Activated CD8-positive, alpha-beta memory T cell treated with anti-CD3 and anti-CD28 coated beads for 4 hours (primary cell): ENCODE measurements around the gene TYW1B.
"Not testable (repeated sequence)": the region's sequence is repeated elsewhere in the genome, so short reads cannot be mapped to it uniquely, and the experiment has no call there.

Source experiments
- DNase-seq, 2 donors: peaks; one replicate each; pipeline ENCODE4 v3.0.0-alpha.2; 2020; ENCODE audit warnings: low read depth in 2 of 2

Gene TYW1B

DNA sequence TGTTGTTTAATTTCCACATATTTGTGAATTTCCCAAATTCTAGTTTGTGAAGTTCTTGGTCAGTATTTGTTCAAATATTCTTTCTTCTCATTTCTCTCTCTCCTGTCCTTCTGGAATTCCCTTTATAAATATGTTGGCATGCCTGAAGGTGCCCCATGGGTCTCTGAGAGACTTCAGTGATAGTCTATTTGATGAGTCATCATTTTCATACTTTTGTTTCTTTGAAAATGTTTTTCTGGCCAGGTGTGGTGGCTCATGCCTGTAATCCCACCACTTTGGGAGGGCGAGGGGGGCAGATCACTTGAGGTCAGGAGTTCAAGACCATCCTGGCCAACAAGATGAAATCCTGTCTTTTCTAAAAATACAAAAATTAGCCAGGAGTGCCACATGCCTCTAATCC lies 127.5 kb downstream of the TYW1B start:
- not testable (repeated sequence) for DNase-seq

DNA sequence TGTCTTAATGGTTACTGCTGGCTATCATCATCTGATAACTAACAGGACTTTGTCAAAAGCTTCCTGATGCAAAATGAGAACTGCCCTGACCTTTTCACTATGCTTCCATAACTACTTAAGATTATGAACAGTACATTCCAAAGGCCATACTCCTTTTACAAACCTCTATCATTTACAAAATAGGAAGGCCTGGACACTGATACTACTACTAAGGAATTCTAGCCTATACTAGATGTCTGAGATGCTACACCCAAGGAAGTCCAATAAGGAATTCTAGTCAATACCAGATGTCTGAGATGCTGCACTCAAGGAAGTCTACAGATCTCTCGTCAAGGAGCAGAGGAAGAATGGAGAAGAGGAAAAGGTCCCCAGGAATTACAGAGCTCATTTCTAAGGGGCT lies 130.9 kb downstream of the TYW1B start:
- not testable (repeated sequence) for DNase-seq

DNA sequence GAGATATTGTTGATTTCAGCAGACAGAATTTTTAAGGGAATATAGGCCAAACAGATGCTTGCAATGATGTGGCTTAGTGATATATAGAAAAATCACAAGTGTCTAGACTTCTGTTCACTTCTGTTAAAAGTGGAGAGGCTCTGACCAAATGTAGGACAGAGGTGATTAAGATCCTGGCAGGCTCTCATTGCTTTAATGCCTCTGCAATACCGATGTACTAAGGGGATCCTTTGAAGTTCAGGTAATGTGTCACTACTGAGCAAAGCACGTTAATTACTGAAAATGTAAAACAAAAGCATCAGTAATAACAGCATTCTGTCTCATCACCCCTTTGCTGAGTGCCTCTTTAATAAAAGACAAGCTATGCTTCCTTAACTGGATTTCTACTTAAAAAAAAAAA lies 131.4 kb downstream of the TYW1B start:
- not testable (repeated sequence) for DNase-seq

DNA sequence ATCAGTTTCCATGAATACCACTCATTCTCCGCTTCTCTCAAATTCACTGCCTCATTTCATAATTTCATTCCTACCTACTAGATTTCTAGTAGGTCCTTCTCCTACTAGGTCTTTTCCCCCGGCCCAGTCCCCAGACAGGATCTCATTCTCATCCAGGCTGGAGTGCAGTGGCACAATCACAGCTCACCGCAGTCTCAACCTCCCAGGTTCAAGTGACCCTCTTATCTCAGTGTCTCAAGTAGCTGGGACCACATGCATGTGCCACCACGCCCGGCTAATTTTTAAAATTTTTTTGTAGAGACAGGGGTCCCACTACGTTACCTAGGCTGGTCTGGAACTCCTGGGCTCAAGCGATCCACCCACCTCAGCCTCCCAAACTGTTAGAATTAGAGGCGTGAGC lies 132.5 kb downstream of the TYW1B start:
- not testable (repeated sequence) for DNase-seq

DNA sequence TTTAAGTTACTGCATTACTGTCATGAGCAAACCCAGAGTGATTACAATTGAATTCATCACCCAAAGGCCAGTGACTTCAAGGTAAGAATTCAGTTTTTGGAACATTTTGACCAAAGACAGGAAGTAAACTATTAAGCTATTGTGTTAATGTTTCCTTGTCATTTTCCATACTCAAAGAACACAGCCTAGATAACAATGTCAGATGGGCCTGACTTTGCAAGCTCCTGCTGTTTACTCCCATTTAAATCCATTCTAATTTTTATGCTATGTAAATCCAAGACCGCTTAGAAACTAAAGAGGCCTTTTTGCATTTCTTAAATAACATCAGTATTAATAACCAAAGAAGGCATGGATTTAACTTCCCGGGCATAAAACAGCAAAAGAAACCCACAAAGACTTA lies 136.6 kb downstream of the TYW1B start:
- not testable (repeated sequence) for DNase-seq

DNA sequence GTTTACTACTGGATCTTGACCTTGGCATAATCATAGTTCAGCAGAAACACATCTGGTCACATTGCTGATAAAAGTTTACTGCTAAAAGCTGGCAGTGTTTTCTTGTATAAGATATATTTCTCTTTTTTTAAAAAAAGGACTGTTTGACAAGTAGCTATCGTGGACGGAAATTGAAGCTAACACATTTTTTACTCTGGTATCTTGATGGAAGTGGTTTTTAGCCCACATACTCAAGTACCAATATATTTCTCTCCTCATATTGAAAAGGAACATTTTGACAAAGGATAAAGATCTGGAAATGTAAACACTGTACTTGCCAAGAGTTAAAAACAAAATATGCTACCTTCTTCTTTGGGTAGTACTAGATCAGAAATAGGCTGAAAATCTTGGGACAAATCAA lies 137.8 kb downstream of the TYW1B start:
- DNase-seq, result not testable (repeated sequence)

DNA sequence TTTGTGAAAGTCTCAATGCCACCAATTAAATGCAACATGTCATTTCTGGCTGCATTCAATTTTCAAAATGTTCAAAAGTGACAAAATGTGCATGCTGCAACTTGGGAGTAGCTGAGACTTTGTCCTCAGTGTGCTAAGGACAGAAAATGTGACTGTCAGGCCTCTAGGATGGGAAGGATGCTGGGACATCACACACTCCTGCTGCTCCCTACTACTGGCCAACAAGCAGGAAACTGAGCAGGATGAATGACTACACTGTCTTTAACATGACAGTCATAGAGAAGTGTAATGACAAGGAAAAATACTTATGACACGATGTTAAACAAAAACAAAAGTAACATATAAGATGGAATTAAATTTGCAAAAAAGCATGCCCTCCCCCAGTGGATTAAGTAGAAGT lies 138.7 kb downstream of the TYW1B start:
- DNase-seq, result not testable (repeated sequence)

DNA sequence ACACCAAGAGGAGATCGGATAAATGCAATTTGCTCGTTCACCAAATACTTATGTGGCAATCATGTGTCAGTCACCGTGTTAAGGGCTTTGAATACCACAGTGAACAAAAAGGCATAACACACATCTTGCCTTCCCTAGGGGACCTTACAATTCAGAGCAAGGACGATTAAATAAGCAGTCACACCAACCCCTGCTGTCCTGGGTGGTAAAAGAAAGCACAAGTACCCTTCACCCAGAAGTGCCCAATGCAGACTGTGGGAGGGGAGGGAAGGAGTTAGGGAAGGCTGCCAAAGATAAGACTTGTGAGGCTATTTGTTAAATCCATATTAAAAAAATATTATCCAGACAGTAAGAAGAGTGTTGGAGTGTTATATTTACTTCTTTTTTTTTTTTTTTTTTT lies 146.8 kb downstream of the TYW1B start:
- not testable (repeated sequence) for DNase-seq

DNA sequence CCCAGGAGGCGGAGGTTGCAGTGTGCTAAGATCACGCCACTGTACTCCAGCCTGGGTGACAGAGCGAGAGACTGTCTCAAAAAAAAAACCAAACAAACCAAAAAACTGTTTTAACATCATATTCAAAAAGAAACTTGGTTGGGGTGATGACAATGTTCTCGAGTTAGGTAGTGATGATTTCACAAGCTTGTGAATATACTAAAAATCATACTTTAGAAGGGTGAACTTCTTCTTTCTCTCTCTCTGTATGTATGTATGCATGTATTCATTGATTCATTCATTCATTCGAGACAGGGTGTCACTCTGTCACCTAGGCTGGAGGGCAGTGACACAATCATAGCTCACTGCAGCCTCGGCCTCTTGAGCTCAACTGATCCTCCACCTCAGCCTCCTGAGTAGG lies 151.1 kb downstream of the TYW1B start:
- DNase-seq, result not testable (repeated sequence)

DNA sequence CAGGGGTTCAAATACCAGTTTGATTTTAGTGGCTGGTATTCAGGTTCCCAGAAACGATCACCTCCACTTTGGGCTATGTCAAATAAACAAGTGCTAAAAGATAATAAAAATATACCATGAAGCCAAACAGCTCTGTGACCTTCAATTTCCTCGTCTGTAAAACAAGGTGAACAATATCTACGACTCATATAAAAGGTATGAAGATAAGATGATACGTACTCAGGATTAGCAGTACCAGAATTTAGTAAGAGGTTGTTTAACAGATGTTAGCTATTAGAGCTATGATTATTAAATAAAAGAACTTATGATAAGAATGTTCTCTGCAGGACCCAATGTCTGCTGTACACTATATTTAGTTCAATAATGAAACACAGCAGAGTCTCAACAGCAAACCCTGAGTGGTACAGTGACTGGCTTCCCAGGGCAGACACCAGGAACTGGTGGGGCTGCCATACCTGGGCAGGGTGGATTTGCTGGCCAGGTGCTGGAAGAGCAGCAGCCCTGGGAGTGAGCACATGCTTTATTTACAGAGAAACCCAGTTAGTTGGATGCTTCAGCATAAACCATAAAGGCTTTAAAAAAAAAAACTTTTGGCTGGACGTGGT lies 151.8 kb downstream of the TYW1B start:
- DNase-seq, result not testable (repeated sequence)

DNA sequence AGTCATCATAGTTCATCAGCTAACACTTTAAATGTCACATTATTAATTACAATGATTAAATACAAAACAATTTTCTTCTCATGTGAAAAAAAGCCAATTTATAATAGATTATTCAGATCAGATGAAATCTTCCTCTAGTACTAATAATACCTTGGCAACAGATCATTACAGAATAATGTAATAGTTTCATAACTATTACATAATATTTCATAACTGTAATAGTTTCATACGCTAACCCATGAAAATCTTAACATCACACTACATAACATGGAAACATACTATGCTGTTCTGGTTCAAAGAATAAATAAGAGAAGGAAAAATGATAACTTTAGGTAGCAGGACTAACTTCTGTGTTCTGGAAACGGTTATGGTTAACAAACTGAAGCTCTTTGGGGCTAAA lies 152.3 kb downstream of the TYW1B start:
- DNase-seq, result not testable (repeated sequence)

DNA sequence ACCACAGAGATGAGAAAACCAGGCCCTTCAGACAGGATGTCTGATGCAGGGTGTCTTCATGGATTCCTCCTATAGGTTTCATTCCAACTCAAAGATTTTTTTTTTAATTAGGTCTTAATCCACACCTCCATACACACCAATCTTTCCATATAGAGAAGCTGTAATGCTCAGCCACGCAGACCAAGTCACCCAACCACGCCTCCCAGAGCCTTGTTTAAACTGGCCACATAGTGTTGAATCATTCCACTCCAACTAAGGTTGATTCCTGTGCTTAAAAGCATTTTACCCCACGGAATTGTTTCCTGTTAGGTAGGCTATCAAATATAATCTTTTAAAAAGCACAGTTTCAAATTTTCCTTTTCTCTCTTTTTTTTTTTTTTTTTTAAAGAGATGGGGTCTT lies 153.6 kb downstream of the TYW1B start:
- DNase-seq, result no peak

DNA sequence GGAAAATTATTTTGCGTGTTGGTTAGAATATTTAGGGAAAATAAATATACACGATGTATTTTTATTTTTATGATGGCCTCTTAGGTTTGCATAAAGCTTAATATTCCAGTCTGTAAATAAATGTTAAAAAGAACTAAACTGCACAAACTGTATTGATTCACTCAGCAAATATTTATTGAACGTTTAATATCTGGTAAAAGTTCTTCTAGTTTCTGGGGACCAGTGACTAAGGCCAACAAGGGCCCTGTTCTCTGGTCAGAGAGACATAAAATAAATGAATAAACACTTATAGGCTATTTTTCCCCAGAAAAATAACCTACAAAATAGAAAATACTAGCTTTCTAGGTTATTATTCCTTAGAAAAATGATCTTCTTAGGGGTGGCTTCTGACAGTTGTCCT lies 157.2 kb downstream of the TYW1B start:
- DNase-seq, result not testable (repeated sequence)

DNA sequence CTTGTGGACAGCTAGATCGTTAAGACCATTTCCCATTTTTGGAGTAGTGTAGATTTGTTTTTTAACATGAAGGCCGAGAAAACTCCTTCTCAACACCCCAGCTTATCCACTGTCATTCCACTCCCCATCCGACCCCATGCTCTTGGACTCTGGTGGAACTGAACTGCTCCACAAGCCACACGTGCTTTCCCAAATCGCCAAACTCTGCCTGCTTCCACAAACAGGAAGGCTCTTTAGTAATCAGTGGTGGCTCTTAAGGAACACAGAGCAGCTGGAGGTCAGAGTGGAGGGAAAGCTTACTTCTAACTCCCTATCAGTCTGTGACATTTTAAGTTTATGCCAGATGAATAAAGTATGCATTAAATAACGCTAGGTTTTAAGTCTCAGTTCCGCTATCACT lies 159.6 kb downstream of the TYW1B start:
- not testable (repeated sequence) for DNase-seq

DNA sequence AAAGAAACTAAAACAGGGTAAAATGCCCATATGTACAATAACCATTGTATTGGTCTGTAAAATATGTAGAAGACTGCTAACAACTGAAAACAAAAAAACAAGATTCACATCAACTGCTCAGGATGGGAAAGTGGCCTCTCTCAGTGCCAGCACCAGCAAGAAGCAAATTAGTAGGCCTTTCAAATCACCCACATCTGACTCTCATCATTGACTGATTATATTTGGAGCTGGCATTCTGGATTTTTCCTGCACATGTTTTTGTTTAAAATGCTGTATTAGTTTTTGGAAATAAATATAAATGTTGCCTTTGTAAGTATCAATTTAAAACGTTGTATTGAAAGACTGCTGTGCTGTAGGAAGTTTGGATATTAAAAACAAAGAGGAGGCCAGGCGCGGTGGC lies 161.0 kb downstream of the TYW1B start:
- DNase-seq, result not testable (repeated sequence)

DNA sequence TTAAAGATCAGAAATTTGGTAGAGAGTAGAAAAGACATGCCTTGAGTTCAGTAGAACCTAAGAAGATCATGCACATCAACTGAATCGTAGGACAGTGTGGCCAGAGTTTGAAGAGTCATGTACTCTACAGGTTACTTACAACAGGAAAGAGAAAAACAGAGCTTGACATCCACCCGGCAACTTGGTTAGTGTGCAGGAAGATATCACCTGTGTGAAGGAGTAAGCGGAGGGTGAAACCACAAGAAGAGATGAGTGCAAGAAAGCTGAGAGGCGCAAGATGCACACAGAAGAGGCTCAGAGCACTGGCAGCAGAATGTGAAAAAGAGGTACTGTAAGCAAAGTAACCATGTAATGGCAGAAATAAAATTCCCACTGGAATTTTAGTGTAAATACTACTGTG lies 179.4 kb downstream of the TYW1B start:
- not testable (repeated sequence) for DNase-seq

DNA sequence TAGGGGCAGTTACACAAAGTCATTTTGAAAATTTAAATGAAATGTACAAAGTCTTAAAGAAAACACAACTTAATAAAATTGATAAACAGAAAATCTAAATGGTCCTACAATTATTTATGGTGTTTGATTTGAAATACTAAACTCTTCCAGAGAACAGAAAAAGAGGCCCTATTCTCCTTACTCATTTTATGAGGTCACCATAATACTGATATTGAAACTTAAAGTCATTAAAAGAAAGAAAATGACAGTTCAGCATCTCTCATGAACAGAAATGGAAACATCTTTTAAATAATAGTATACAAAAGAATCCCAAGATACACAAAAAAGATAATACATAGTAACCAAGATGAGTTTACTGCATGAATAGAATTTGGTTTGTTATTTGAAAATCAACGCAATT lies 184.3 kb downstream of the TYW1B start:
- not testable (repeated sequence) for DNase-seq

DNA sequence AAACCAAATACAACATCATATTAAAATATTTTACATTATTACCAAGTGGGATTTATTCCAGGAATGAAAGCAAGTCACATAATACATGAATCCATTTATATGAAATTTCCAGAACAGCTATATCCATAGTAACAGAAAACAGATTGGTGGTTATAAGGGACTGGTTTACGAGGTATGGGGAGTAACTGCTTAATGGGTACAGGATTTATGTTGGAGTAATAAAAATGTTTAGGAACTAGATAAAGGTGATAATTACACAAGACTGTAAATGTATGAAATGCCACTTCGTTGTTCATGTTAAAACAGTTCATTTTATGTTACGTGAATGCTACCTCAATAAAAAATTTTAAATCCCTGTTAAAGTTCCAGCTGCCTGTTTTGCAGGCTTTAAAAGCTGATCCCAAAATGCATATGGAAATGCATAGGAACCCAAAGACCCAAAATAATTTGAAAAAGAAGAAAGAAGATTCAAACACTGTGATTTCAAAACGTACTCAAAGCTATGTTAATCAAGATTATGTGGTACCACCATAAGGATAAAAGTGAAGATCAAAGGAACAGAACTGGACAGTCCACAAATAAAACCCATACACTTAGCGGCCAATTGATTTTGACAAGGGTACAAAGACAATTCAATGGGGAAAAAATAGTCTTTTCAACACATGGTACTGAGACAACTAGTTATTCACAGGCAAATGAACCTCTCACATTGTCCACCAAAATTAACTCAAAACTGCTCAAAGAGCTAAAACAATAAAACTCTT lies 186.3 kb downstream of the TYW1B start:
- not testable (repeated sequence) for DNase-seq

DNA sequence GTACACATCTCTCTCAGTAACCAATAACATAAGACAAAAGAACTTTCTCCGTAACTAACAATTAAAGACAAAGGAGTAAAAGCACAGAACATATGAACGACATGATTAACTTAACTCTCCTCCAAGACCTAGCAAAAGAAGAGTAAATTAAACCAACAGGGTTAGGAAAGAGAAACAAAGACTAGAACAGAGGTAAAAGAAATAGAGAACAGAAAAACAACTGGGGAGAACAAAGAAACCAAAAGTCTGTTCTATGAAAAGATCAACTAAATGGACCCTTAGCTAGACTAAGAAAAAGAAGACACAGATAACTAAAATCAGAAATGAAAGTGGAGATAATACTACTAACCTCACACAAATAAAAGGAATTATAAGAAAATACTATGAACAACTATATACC lies 187.3 kb downstream of the TYW1B start:
- not testable (repeated sequence) for DNase-seq

DNA sequence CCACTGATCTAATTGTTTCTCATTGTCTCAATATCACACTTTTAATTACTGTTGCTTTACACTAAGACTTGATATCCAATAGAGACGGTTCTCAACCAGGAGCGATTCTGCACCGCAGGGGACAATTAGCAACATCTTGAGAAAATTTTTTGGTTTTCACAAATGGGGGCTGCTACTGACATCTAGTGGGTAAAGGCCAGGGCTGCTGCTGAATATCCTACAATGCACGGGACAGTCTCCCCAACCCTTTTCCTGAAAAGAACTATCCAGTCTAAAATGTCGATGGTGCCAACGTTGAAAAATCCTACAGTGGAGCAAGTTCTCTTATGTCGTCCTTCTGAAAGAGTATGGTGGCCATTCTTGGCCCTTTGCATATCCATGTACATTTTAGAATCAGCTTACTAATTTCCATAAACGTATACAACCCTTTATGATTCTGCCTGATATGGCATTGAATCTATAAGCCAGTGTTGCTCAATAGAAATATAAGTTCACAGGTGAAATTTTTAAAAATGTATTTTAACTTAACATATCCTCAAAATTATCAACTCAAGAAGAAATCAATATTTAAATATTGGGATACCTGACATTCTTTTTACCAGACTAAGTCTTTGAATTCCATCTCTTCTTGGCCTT lies 192.6 kb downstream of the TYW1B start:
- DNase-seq, result not testable (repeated sequence)

DNA sequence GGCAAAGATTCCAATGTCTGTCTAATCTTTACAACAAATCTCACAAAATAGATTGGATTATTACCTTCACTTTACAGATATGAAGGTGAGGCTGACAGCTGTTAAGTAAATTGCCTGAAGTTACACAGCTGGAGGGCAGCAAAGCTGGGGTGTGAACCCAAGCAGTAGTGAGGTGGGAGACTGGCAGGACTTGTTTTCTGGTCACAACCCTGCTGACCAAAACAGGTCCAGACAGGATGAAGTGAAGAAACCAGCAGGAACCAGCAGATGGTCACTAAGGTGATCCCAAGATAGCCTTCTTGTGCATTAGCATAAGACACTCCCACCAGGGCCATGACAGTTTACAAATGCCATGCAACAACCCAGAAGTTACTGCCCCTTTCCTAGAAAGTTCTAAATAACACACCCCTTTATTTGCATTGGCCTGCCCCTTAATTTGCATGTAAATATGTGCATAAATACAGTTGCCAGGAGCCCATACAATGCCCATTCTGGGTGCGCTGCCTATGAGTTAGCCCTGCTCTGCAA lies 195.2 kb downstream of the TYW1B start:
- DNase-seq, result not testable (repeated sequence)

DNA sequence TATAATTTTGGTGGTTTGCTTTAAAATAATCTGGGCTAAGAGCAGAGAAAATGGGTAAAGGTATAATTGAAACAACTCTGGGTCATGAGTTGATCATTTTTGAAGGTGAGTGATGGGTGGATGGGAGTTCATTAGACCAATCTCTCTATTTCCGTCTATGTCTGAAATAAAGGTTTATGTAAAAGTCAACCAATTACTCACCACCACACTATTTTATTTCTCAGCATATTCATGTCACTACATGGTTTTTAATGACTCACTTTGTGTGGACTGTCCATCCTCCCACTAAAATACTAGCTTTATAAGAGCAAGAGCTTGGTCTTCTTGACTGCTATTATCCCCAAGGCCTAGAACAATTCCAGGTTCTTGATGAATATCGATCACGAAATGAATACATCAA lies 199.6 kb downstream of the TYW1B start:
- not testable (repeated sequence) for DNase-seq
